D721Med (cell line): ENCODE data around the gene INO80D.

Experiments
- DNase-seq: peaks from one replicate; pipeline ENCODE4 v3.0.0; 2011; ENCODE audit warnings: low spot score; ENCODE audit not compliant: insufficient read length
- FAIRE-seq: peaks from 2 replicates; lab custom pipeline; 2011; peaks lifted over from hg19 to GRCh38; lab: Jason Lieb, UNC
- TF ChIP-seq, protein P1 (sequence below): IDR thresholded peaks from 2 replicates; pipeline ENCODE4 v1.5.1; 2012; ENCODE audit warnings: mild to moderate bottlenecking, control low read depth; ENCODE audit not compliant: insufficient read depth; ENCODE audit errors: missing control alignments

INO80D gene

DNA sequence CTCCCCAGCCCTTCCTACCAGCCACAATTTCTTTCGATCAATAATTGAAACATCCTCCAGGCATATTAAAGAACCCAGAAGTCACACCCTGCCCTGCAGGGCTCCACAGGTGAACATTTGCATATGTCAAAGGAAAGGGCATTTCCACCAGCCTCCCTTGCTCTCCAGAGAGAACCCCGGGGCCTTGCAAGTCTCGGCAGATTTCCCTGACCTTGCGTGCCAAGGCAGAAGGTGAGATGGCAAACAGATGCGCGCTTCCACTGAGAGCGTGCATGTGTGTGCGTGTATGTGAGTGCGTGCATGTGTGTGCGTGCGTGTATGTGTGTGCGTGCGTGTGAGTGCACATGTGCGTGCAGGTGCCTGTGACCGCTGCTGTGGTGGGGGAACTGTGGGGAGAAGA is 120.3 kb downstream of the INO80D start:
- TF ChIP-seq, protein P1, sequence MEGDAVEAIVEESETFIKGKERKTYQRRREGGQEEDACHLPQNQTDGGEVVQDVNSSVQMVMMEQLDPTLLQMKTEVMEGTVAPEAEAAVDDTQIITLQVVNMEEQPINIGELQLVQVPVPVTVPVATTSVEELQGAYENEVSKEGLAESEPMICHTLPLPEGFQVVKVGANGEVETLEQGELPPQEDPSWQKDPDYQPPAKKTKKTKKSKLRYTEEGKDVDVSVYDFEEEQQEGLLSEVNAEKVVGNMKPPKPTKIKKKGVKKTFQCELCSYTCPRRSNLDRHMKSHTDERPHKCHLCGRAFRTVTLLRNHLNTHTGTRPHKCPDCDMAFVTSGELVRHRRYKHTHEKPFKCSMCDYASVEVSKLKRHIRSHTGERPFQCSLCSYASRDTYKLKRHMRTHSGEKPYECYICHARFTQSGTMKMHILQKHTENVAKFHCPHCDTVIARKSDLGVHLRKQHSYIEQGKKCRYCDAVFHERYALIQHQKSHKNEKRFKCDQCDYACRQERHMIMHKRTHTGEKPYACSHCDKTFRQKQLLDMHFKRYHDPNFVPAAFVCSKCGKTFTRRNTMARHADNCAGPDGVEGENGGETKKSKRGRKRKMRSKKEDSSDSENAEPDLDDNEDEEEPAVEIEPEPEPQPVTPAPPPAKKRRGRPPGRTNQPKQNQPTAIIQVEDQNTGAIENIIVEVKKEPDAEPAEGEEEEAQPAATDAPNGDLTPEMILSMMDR: no peak
- no peak for FAIRE-seq

DNA sequence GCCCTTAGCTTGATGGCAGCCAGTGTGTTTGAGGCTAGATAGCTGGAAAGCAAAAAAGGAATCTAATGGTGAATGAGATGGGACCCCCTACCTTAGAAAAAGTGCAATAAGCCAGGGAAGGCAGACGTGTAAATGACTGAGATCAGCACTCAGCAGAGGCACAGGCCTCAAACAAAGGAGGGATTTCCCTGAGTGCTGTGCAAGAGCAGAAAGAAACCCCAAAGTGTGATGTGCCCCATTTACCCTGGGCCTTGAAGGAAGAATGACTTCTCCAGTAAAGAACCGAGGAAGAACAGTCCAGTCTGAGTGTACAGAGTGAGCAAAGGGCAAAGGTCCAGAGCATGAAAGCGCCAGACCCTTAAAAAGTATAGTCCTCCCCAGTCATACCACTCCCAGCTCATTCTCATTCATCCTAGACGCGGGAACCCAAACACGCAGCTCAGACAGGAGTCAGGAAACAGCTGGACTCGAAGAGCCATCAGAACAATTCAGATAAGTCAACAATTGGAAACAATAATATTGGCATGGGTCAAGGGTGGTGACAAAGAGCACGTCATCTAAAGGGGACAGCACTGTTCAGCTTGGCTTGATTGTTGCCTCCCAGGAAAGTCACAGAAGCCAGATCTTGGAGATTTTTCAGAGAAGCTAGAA is 121.7 kb downstream of the INO80D start:
- no peak for DNase-seq
- FAIRE-seq: no peak
- TF ChIP-seq, protein P1: no peak

More for the DNA sequence above, 120.3 kb downstream of the INO80D start:
- no peak for DNase-seq

DNA sequence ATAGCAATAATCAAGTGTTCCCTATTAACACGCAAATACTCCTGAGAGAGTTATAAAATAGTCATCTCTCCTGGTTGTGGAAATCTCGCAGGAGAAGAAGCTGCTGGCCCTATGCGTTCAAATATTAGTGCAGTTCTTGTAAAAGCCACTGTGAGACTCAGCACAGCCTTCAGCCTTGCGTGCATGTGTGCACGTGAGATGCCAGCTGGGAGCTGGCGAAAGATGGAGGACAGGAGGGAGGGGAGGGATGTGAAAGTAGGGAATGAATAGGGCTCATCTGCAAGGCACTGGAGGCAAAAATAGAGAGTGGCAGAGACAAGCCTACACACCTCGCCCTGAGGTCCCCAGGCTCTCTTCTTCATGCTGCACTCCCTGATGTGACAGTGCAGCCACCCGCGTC is 126.5 kb downstream of the INO80D start:
- FAIRE-seq (no peak), DNase-seq (no peak)
- TF ChIP-seq, protein P1: no peak

DNA sequence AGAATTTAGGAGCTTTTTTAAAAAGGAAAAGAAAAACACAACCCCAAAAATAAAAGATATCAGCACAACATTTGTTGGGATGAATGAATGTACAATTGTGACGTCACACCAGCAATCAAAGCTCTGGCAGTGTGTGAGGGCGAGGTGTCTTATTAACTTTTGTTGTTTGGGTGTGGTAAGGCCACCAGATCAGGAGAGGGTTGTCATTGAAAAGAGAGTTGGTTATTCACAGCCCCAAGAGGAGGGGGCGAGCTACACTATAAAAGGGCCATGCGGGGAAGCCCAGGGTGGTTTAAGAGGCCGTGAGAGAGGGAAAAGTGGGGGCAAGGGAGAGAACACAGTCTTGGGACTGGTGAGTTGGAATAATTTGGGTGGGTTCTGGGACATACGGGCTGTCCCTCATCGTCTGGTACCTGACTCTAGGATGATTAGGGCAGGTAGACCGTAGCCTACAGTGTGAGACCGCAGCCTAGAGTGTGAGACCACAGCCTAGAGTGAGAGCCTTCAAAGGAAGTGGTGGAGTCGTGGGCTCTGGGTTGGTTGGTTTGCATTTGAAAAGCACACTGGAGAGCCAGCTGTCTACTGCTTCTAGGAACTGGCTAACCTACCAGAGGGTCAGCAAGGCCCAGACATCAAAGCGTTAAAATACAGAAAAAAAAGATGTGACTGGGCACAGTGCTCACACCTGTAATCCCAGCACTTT is 128.4 kb downstream of the INO80D start:
- FAIRE-seq (no peak), DNase-seq (no peak)
- TF ChIP-seq, protein P1: no peak

DNA sequence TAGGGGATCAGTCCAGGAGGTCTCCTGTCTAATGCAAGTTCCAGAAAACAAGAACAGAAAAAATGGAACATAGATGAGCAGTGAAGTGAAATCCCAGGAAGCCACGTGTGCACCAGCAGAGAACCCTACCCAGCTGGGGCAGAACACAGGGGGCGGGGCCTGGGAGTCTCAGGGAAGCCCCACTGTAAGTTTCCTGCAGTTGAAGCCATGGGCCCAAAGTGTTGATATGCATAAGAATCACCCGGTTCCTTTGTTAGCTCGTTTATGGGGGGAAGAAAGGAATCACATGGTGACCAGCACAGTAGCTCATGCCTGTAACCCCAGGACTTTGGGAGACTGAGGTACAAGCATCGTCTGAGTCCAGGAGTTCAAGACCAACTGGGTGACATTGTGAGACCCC is 131.3 kb downstream of the INO80D start:
- FAIRE-seq: no peak
- TF ChIP-seq, protein P1: no peak
- DNase-seq: no peak

DNA sequence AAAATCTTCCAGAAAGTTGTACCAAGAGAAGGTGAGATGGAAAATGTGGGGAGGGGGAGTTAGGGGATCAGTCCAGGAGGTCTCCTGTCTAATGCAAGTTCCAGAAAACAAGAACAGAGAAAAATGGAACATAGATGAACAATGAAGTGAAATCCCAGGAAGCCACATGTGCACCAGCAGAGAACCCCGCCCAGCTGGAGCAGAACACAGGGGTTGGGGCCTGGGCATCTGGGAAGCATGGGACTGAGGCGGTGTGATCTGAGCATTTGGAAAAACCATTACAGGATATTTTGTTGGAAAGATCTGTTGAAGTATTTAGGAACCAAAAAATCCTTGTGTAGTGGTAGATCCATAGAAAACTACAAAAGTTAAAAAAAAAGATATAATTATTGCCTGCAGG is 133.7 kb downstream of the INO80D start:
- no peak for FAIRE-seq
- TF ChIP-seq, protein P1: no peak
- DNase-seq: no peak

DNA sequence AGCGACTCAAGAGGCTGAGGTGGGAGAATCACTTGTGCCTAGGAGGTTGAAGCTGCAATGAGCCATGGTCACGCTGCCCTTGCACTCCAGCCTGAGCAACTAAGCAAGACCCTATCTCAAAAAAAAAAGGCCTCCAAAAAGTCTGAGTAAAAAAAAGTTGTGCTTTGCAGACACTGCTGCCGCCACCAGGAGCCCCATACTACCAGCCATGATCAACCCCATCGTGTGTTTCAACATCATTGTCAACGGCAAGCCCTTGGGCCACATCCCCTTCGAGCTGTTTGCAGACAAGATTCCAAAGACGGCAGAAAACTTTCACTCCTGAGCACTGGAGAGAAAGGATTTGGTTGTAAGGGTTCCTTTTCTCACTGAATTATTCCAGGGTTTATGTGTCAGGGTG is 137.1 kb downstream of the INO80D start:
- TF ChIP-seq, protein P1: no peak
- FAIRE-seq (no peak), DNase-seq (no peak)
